ENCODE measurements around the gene HELZ.
"Not testable (repeated sequence)": the region's sequence is repeated elsewhere in the genome, so short reads cannot be mapped to it uniquely, and the experiment has no call there.

Gene HELZ

GRCh38 chr17:67050066-67050465 is 194.9 kb downstream of the HELZ start:
- DNase-seq (ENCODE audit: low read depth): no peak

GRCh38 chr17:67049025-67049739 is 195.8 kb downstream of the HELZ start:
- no peak for DNase-seq (ENCODE audit: low read depth)

GRCh38 chr17:67047382-67047781 is 197.6 kb downstream of the HELZ start:
- no peak for DNase-seq (ENCODE audit: low read depth)

GRCh38 chr17:67046398-67046797 is 198.6 kb downstream of the HELZ start:
- no peak for DNase-seq (ENCODE audit: low read depth)

GRCh38 chr17:67044940-67045339 is 200.1 kb downstream of the HELZ start:
- DNase-seq (ENCODE audit: low read depth): no peak

GRCh38 chr17:67044016-67044772 is 200.8 kb downstream of the HELZ start, which contains the start of gene CACNG1:
TSS of gene CACNG1 (plus strand) at chr17:67044554. CDS start at chr17:67044661, 107 bp downstream.
- DNase-seq (ENCODE audit: low read depth): no peak

- DNase-seq (ENCODE audit: low read depth): no peak
These were observed 201.7 kb downstream of the HELZ start for GRCh38 chr17:67043283-67043682.

- DNase-seq (ENCODE audit: low read depth): no peak
These were observed 202.8 kb downstream of the HELZ start for GRCh38 chr17:67041941-67042899.

- DNase-seq (ENCODE audit: low read depth): no peak
These were observed 203.5 kb downstream of the HELZ start for GRCh38 chr17:67041531-67041930.

GRCh38 chr17:67041119-67041518 is 203.9 kb downstream of the HELZ start:
- not testable (repeated sequence) for DNase-seq (ENCODE audit: low read depth)

GRCh38 chr17:67040652-67041051 is 204.3 kb downstream of the HELZ start:
- DNase-seq (ENCODE audit: low read depth): no peak

GRCh38 chr17:67038861-67039365 is 206.1 kb downstream of the HELZ start:
- no peak for DNase-seq (ENCODE audit: low read depth)

GRCh38 chr17:67035131-67036083 is 209.6 kb downstream of the HELZ start:
- no peak for DNase-seq (ENCODE audit: low read depth)

- no peak for DNase-seq (ENCODE audit: low read depth)
These were observed 211.4 kb downstream of the HELZ start for GRCh38 chr17:67033613-67034012.

- DNase-seq (ENCODE audit: low read depth): no peak
These were observed 212.0 kb downstream of the HELZ start for GRCh38 chr17:67032985-67033384.

- DNase-seq (ENCODE audit: low read depth): no peak
These were observed 212.6 kb downstream of the HELZ start for GRCh38 chr17:67032382-67032781.

GRCh38 chr17:67030641-67031040 is 214.4 kb downstream of the HELZ start:
- no peak for DNase-seq (ENCODE audit: low read depth)

GRCh38 chr17:67027031-67027628 is 217.9 kb downstream of the HELZ start:
- DNase-seq (ENCODE audit: low read depth): no peak

GRCh38 chr17:67026341-67026740 is 218.7 kb downstream of the HELZ start:
- no peak for DNase-seq (ENCODE audit: low read depth)

- DNase-seq (ENCODE audit: low read depth): no peak
These were observed 219.7 kb downstream of the HELZ start for GRCh38 chr17:67025216-67025792.

Measured in stimulated activated CD8-positive, alpha-beta memory T cell treated with anti-CD3 and anti-CD28 coated beads, Interleukin-12 subunit alpha, Interleukin-12 subunit beta, amount 100 ng/mL, for 4 hours (primary cell).